GM21717 (cell line): ENCODE measurements around the gene GRIK3.
"Not testable (repeated sequence)": the region's sequence is repeated elsewhere in the genome, so short reads cannot be mapped to it uniquely, and the experiment has no call there.

Experiments used
- ATAC-seq: cut with Tn5 transposase; IDR thresholded peaks from one replicate; pipeline ENCODE4 v1.9.1; 2021; ENCODE audit warnings: mild to moderate bottlenecking, moderate library complexity; ENCODE audit not compliant: unreplicated experiment

Gene GRIK3

DNA sequence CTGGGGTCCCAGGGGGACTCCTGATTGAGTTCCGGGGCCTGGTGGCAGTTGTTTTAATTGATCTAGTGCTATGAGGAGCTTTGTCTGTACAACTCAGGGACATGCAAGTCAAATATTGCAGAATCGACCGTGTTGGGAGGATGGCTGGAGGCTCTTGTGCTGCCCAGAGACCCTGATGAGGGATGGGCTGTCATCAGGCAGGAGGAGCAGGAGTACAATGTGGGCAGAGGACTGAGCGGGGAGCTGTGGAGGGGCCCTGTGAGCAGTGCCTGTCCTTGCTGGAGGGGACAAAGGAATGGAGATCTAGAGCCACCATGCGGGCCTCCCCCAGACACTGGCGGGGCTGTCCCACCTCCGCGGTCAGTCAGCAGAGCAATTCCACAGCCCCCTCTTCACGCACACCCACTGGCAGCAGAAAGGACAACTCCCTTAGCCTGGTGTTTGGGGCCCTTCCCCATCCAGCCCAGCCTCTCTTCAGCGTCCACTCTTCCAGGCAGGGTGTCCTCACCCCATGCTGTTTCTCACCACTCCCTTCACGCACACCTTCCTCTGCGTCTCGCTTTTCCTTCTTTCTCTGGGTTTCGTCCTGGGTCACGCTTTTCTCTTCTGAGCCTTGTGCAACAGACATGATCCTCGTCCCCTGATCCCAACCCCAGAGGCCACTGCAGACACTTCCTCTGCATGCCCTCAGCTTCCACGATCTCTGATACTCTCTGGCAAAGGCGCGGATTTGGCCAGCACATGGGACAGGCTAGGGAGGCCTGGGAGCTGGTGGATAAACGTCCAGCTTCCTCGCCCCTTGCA lies 122.6 kb downstream of the GRIK3 start:
- ATAC-seq: no peak

DNA sequence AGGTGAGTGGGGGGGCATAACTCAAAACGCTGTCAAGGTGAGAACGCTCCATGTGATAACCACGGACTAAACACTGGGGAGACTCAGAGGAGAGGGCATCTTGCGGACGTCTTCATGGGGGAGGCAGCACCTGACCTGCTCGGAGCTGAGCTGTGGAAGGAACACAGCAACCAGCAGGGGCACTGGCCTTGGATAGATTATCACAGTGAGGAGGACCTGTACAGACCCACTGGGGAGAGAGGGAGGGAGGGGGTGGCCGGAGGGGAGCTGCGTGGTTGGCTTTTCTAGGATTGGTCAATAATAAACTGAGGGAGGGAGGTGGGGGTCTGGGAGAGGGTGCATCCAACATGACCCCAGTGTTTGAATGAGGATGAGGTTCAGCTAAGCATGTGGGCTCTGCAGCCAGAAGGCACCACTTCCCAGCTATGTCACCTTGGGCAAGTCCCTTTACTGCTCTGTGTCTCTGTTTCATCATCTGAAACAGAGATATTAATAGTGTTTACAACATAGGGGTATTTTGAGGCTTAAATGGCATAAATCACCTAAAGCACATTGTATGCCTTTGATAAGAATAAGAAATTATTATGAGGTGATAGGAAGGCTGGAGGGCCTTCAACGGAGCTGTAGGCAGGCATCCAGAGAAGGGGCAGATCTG lies 123.3 kb downstream of the GRIK3 start:
- no peak for ATAC-seq

DNA sequence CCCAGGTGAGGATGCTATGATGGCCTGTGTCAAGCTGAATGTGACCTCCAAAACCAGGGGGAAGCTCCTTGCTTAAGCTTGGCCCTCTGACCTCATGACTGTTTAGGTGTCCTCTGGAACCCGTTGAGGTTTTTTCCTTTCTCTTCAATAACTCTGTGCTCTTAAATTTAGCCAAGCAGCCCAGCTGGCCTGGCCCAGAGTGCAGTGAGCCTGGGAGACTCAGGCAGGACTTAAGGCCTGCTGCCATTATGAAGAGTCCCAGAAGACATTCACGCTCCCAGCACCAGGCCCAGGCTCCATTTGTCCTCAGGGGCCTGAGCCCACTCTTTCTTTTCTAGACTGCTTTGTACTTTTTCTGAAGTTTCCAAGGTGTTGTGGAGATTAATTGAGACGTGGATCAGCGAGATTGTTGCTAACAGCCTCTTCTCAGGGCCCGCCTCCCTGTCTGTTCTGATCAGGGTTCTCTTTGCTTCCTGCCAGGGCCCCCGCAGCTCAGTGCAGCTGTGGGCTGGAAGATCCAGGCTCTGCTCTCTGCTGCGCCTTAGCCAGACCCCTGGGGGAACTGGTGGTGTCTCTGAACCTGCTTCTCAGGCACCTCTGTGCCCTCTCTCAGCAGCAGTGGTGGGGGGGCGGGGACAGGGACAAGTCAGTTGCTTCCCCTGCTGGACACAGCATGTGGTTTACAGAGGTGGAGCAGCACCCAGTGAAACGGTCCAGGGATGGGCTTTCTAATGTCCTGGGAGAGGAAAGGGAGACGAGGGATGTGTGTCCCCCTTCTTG lies 124.2 kb downstream of the GRIK3 start:
- ATAC-seq: no peak

DNA sequence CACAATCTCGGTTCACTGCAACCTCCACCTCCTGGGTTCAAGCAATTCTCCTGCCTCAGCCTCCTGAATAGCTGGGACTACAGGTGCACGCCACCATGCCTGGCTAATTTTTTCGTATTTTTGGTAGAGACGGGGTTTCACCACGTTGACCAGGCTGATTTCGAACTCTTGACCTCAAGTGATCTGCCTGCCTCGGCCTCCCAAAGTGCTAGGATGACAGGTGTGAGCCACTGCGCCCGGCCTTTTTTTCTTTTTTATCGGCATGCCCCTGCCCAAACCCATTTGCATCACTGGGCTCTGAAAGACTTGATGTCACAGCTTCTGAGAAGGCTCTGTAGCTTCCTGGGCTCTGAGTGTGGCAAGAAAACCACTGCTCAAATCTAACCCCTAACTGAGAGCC lies 125.0 kb downstream of the GRIK3 start:
- ATAC-seq: not testable (repeated sequence)

DNA sequence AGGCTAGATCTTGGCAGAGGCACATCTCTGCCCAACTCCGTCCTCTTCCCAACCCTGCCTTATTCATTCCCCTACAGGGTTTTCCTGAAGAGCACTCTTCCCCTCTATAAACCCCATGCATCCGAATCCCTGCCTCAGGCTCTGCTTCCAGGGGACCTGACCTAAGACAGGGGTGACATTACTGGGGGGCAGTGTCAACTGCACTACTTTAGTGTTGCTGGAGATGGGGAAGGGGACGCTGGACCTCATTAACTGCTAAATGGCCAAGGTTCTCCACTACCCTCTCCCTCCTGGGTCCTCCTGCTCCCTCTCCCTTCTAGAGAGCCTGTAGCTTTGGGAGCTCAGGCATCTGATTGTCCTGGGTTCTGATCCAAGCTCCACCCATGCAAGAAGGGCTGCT lies 126.2 kb downstream of the GRIK3 start:
- no peak for ATAC-seq

DNA sequence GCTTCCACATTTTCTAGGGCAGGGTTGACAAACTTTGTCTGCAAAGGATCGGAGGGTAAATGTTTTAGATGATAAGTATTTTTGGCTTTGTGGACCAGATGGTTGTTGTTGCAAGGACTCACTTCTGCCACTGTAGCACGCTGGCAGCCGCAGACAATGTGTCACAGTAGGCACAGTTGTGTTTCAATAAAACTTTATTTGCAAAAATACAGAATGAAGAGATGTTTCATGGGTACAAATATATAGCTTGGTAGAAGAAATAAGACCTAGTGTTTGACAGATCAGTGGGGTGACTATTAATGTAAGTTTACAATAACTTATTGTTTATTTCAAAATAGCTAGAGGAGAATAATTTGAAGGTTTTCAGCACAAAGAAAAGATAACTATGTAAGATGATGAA lies 127.8 kb downstream of the GRIK3 start:
- no peak for ATAC-seq

DNA sequence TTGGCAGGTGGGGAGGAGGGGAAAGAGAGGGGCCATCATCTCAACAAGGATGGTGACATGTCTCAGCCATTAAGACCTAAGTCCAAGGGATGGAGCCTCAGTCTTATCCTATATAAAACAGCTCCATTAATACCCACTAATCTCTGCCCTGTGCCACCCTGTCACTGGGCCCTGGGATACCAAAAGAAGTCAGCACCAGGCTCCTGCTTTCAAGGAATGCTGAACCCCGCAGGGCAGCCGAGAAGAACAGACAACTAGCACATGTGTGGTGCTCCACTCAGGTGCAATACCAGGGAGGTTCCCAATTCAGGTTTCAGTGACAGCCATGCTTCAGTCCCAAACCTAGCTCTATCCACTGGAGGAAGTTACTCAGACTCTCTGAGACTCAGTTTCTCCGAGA lies 128.4 kb downstream of the GRIK3 start:
- ATAC-seq: no peak

DNA sequence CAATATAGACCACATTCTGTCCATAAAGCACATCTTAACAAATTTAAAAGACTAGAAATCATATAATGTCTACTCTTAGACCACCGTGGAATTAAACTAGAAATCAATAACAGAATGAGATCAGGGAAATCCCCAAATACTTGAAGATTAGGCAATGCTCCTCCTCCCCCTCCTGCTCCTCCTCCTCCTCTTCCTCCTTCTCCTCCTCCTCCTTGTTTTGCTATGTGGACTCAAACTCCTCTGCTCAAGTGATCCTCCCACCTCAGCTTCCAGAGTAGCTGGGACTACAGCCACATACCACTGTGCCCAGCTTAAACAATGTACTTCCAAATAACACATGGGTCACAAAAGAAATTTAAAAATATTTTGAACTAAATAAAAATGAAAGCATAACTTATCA lies 134.2 kb downstream of the GRIK3 start:
- no peak for ATAC-seq

DNA sequence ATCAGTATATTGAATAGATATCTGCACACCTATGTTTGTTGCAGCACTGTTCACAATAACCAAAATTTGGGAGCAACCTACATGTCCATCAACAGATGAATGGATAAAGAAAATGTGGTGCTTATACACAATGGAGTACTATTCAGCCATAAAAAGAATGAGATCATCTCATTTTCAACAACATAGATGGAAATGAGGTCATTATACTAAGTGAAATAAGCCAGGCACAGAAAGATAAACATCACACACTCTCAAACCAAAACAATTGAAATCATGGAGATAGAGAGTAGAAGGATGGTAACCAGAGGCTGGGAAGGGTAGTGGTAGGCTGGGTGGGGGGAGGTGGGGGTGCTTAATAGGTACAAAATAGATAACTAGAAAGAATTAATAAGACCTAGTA lies 136.5 kb downstream of the GRIK3 start:
- ATAC-seq: not testable (repeated sequence)

DNA sequence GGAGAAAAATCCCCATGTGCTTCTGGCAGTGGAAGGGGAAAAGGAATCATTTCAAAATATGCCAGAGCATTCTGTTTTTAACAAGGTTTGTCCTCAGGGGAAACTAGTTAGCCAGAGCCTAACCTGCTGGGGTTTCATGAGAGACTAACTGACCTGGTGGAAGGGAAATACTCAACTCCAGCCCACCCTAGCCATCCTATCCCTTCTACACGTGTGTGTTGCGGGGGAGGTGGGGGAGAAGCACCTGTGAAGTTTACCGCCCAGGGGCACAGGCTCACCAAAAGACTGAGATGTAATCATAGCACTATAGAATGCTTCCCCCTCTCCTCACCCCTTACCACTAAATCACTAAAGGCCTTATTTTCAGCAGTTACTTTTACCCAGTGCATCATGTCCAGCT lies 139.5 kb downstream of the GRIK3 start:
- no peak for ATAC-seq

DNA sequence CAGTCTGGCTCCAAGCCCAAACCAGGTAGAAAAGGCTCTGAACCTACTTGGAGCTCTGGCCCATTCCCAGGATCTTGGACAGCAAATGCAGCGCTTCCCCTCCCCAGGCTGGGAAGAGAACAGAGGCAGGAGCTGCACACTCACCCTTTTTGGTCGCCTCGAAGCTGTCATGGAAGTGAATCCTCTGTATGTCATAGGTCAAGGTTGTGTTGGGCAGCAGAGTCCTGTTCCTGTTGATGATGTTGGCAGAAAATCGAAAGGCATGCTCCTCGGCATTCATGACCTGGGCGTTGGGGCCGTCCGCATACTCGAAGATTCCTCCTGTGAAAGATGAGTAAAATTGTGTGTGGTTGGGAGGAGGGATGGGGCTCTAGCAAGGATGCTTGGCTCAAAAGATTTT lies 143.5 kb downstream of the GRIK3 start:
- no peak for ATAC-seq

DNA sequence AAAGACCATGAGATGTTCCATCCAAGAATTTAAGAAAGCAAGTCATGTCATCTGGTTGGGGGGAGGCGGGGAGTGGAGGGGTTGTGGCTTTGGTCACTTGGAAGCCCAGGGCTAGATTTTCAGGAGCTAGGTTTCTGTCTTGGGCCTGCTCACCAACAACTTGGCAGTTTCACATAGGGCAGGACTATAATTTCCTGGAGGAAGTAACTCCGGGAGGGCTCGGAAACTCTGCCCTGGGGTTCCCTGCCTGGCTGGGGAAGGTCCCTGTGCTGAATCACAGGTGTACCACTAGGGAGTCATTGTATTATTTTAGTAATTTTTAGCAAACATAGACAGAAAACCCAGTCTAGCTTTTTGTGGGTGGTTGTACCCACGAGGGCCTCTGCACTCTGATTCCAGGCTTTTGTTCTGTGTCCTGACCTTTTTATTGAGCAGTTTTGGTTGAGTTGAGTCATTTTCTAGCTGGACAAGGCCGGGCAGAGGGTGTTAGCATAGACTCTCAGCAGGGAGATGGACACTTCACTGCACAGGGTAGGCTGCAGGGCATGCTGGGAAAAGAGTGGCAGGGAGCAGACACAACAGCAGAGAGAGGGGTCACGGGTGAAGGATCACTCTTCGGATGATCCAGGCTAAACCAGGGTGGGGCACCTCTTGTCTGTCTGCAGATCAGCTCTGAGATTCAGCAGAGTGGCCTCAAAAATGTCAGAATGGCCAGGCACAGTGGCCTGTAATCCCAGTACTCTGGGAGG lies 144.7 kb downstream of the GRIK3 start:
- no peak for ATAC-seq

DNA sequence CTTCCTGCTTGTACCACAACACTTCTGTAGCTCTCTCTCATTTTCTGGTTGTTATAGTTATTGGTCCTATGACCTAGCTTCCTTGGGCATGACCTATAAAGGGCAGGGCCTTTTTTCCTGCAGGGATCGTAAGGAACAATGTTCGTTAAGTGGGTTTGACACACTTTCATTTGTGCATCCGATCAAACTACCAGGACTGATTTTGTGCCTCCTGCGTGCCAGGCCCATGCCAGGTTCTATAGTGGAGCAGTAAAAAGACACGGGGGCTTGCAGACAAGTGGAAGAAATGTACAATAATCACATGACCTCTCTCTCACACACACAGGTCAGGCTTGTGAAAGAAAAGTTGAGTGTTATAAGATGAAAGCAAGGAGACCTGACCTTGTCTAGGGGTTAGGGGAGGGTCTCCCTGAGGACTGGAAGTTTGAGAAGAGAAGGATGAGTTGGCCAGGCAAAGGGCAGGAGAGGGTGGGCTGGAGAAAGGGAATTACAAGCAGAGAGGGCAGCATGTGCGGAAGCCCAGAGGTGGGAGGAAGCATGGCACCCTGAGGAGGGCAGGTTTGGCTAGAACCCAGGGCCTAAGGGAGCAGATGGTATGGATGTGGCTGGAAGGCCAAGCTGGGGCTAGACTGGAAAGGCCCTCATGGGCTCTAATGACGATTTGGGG lies 145.4 kb downstream of the GRIK3 start:
- no peak for ATAC-seq

DNA sequence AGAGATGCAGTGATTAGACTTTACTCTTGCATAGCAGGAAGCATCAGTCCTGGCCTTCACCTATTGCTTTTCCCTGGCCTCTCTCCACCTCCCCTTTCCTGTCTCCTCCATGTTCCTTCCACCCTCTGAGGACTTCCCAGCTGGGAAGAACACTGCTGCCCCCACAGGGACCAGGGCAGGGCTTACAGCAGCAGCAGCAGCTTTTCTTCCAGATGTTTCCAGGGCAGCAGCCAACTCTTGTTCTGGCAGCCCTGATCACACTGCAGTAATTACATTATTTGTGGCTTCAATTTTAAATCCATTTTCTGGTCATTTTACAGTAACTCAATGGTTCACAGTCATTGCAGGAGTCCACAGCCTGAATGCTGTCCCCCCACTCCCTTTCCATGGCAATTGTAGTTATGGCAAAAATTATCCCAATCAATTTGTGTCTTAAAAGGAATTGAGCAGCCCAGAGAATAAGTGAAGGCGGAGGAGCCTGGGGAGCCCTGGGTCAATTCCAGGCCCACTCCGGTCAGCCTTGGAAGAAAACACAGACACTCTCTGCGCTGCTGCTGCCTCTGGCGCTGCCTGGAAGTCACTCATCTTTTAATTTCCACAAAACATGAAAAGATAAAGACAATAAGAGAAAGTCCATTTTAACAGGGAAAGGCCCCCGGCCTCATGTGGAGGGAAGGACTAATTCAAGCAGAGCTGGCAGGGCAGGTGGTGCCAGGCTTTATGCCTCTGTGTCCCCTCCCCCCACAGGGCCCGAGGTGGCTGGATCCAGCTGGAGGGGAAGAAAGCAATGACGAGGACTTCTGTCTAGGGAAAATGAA lies 148.6 kb downstream of the GRIK3 start:
- no peak for ATAC-seq

DNA sequence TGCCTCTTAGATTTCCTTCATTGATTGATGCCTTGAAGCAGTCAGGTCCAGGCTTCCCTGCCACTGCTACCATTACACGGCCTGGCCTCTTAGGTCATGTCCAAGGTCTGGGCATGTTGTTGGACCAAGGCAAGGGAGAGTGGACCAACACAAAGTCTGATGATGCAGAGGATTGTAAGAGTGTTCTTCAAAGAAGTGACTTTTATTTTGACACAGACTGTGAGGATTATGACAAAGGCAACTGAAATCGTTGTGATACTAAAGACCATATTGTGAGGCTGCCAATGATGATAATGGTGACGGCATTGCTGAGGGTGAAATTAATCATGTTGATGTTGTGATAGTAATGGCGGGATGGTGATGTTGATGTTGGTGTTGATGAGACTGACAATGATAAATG lies 149.5 kb downstream of the GRIK3 start:
- no peak for ATAC-seq

DNA sequence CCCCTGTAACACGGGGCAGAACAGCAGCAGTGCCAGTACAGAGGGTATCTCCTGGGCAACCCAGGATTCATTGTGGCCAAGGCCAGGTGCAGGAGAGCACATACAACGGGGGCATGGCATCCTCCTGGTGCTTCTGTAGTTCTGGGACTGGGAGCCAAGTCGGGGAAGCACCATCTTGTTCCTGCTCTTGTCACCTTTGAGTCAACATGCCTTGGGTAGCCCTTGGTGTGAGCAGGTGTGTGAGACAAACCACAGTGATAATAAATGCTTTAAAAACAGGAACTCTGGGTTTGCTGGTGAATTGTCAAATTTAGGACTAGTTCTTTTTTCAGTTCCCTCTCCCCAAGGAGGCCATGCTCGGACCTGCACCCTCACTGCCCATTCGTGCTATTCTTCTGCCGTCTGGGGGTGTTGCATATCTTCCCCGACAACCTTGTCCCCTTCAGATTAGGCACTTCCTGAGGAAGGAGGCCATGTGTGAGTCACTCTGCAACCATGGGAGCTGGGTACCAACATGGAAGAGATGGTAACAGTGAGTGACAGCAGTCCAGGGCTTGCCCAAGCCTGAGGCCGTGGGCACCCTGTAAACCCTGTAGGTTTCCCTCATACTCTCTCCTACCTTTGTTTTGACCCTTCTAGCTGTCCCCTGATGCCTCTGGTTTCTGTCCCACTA lies 150.2 kb downstream of the GRIK3 start:
- no peak for ATAC-seq

DNA sequence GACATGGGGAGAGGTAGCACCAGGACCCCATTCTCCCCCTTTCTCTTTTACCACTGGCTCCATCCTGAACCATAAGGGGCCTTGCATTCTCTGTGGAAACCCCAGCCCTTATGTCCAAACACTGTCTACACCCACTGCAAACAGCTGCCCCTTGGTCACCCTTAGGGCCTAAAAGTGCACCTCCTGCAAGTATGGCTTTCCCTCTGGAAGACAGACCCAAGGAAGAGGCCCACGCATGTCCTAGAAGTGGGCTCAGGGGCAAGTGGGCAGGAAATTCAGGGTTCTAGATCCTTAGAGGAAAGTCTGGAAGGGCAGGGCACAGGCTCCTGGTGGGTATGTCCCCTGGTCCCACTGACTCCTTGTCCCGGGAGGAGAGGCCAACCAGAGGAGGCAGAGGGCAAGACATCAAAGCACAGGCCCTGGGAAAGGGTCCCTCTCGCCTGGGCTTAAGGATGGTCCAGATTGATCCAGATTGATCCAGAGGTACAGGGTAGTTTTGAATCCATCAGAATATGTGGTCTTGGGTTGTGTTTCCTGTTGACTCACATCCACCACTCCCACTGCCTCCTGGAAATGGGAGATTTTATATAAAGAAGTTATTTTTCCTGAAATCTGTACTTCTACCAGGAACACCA lies 150.9 kb downstream of the GRIK3 start:
- no peak for ATAC-seq

DNA sequence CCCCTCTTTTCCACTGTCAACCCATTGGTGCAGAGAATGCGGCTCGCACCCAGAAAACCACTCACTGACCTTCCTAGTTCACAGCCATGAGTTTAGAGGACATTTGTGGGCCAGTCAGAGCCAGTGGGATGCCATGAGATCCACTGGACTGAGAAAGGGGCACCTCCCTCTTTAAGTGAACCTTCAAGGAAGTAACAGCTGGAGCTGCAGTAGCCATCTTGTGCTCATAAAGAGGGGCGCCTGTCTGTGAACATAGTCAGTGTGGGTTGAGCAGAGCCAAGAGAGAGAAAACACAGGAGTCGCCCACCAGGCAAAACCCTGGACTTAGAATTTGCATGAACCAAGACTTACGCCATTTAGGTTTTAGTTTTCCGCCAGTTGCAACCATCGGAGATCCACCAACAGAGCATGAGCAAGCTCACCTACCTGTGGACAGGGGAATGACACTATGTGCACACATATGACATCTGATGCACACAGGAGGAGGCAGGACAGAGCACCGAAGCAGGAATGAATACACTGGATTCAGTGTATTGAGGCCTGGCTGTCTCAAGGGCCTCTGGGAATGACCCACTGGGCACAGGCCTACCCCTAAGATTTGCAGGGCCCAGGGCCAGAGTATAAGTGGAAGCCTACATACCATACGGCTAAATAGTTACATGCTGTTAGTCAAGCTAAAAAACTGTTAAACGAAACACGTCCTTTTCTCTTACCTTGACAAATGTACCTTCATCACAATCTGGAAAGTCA lies 151.6 kb downstream of the GRIK3 start:
- no peak for ATAC-seq
